Left lung (tissue), 10 donors: ENCODE data around the gene ZNF69. TPM values are rescaled to one million over a fixed set of nuclear protein-coding genes. Genes with fewer than 3 reads are reported as not detected.
"Not testable (repeated sequence)": the region's sequence is repeated elsewhere in the genome, so short reads cannot be mapped to it uniquely, and the experiment has no call there.

Experiments
- ATAC-seq: fragments of 200-7000 bp; cut with Tn5 transposase; one replicate; pipeline ENCODE4 v1.9.1; 2020; ENCODE audit warnings: moderate library complexity
- DNase-seq, 4 donors: peaks; one replicate each; pipeline ENCODE4 v3.0.0-alpha.2; 2013 to 2020
- H3K27ac ChIP-seq, 2 donors: fragments of 200-600 bp; sonication (generic) in 1 of 2; one replicate each; pipeline versions ENCODE4 v1.5.0 to v1.8.0; 2020 to 2021
- H3K27me3 ChIP-seq, 2 donors: fragments of 200-600 bp; sonication (generic) in 1 of 2; one replicate each; pipeline versions ENCODE4 v1.5.0 to v1.8.0; 2020 to 2021
- H3K36me3 ChIP-seq, 2 donors: fragments of 200-600 bp; sonication (generic) in 1 of 2; one replicate each; pipeline versions ENCODE4 v1.5.0 to v1.8.0; 2020 to 2021
- H3K4me1 ChIP-seq, 2 donors: fragments of 200-600 bp; one replicate each; pipeline ENCODE4 v1.8.0; 2021
- H3K4me3 ChIP-seq, 2 donors: fragments of 200-600 bp; sonication (generic) in 1 of 2; one replicate each; pipeline versions ENCODE4 v1.5.0 to v1.8.0; 2020 to 2021; ENCODE audit warnings: mild to moderate bottlenecking in 1 of 2
- H3K9me3 ChIP-seq, 2 donors: fragments of 200-600 bp; sonication (generic) in 1 of 2; one replicate each; pipeline versions ENCODE4 v1.5.0 to v1.8.0; 2020 to 2021
- intact Hi-C, 2 donors: fragments of 100-400 bp; cut with DNase I; formaldehyde crosslinking; loops; one replicate each; pipeline versions ENCODE4 v1.11.2 to v1.14.2; 2022
- polyA plus RNA-seq, 6 donors: library from polyadenylated mRNA; unstranded; fragments of 120-200 nt; gene quantifications; one replicate each; pipeline ENCODE4 v1.2.1, GENCODE V29; 2013; ENCODE audit not compliant: insufficient read length in 6 of 6
- total RNA-seq, 2 donors: library from RNA; stranded (reverse); fragmentation: NEBNext Ultra II Directional; extraction: Animal tissue kit (Norgen Biotek cat#: 25700); gene quantifications; one replicate each; pipeline ENCODE4 v1.2.1, GENCODE V29; 2021
- TF ChIP-seq, protein P1 (sequence below), 2 donors: fragments of 200-600 bp; sonication (generic) in 1 of 2; IDR thresholded peaks; one replicate each; pipeline versions ENCODE4 v1.5.0 to v1.8.0; 2021; ENCODE audit warnings: antibody characterized with exemption in 2 of 2
- donor health status: DM: no; HTN: yes; CAD: no.
- donor health status: DM: no; HTN: no; CAD: no.

The ZNF69 gene
- total and polyA plus RNA-seq, 8 donors = 11.2 to 25.0 (median 16.9) TPM

DNA sequence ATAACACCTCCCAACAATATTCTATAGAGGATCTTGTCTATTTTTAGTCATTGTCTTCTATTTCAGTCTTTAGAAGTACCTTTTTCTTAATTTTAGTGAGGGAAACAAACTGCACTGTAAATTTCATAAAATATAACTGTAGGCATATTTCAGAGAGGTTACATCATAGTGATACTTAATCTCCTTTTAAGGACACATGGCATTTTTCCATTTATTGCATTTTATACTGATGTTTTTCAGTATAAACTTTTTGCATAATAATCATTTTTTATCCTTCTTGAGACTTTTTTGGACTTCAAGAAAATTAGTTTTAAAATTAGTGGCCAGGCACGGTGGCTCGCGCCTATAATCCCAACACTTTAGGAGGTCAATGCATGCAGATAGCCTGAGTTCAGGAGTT is 43.9 kb downstream of the ZNF69 start:
- H3K4me1 ChIP-seq = peaks cover under 1 to 9% of the 10 kb centered on the region in 2 donors
- peaks cover 0 to 35% of the 10 kb centered on the region in 2 donors for H3K9me3 ChIP-seq
- ATAC-seq (no peak), DNase-seq (no peak)
- no peak overlapping the region for H3K4me3 ChIP-seq
- intact Hi-C loops = no loop called here
- TF ChIP-seq, protein P1, sequence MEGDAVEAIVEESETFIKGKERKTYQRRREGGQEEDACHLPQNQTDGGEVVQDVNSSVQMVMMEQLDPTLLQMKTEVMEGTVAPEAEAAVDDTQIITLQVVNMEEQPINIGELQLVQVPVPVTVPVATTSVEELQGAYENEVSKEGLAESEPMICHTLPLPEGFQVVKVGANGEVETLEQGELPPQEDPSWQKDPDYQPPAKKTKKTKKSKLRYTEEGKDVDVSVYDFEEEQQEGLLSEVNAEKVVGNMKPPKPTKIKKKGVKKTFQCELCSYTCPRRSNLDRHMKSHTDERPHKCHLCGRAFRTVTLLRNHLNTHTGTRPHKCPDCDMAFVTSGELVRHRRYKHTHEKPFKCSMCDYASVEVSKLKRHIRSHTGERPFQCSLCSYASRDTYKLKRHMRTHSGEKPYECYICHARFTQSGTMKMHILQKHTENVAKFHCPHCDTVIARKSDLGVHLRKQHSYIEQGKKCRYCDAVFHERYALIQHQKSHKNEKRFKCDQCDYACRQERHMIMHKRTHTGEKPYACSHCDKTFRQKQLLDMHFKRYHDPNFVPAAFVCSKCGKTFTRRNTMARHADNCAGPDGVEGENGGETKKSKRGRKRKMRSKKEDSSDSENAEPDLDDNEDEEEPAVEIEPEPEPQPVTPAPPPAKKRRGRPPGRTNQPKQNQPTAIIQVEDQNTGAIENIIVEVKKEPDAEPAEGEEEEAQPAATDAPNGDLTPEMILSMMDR (IDR thresholded peaks at IDR 0.05) = no peak
- H3K27ac ChIP-seq = no peak overlapping the region
- H3K27me3 ChIP-seq = no peaks in the 10 kb centered on the region
- H3K36me3 ChIP-seq = peaks cover 0 to 15% of the 10 kb centered on the region in 2 donors

DNA sequence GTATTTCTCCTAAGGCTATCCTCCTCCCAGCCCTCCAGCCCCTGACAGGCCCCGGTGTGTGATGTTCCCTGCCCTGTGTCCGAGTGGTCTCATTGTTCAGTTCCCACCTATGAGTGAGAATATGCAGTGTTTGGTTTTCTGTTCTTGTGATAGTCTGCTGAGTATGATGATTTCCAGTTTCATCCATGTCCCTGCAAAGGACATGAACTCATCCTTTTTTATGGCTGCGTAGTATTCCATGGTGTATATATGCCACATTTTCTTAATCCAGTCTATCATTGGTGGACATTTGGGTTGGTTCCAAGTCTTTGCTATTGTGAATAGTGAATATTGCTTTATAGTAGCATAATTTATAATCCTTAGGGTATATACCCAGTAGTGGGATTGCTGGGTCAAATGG is 48.2 kb downstream of the ZNF69 start:
- peaks cover 0 to 68% of the 10 kb centered on the region in 2 donors for H3K9me3 ChIP-seq
- intact Hi-C loops, H3K4me1 ChIP-seq, ATAC-seq, DNase-seq, H3K27ac ChIP-seq, H3K27me3 ChIP-seq, H3K4me3 ChIP-seq: not testable (repeated sequence)
- peaks cover 0 to 30% of the 10 kb centered on the region in 2 donors for H3K36me3 ChIP-seq

DNA sequence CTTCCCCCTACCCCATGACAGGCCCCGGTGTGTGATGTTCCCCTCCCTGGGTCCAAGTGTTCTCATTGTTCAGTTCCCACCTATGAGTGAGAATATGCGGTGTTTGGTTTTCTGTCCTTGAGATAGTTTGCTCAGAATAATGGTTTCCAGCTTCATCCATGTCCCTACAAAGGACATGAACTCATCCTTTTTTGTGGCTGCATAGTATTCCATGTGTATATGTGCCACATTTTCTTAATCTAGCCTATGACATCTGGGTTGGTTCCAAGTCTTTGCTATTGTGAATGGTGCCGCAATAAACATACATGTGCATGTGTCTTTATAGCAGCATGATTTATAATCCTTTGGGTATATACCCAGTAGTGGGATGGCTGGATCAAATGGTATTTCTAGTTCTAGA is 50.8 kb downstream of the ZNF69 start:
- H3K4me3 ChIP-seq, H3K27me3 ChIP-seq, H3K4me1 ChIP-seq, H3K27ac ChIP-seq, ATAC-seq, intact Hi-C loops, DNase-seq: not testable (repeated sequence)
- peaks cover 6 to 84% of the 10 kb centered on the region in 2 donors for H3K9me3 ChIP-seq
- peaks cover 0 to 50% of the 10 kb centered on the region in 2 donors for H3K36me3 ChIP-seq

DNA sequence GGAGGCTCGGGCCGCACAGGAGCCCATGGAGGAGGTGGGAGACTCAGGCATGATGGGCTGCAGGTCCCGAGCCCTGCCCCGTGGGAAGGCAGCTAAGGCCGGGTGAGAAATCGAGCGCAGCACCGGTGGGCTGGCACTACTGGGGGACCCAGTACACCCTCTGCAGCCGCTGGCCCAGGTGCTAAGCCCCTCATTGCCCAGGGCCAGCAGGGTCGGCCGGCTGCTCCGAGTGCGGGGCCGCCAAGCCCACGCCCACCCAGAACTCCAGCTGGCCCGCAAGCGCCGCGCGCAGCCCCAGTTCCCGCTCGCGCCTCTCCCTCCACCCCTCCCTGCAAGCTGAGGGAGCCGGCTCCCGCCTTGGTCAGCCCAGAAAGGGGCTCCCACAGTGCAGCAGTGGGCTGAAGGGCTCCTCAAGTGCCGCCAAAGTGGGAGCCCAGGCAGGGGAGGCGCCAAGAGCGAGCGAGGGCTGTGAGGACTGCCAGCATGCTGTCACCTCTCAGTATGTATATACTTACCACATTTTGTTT is 53.8 kb downstream of the ZNF69 start:
- H3K27ac ChIP-seq, intact Hi-C loops, DNase-seq, H3K4me3 ChIP-seq, ATAC-seq, H3K4me1 ChIP-seq, H3K27me3 ChIP-seq: not testable (repeated sequence)
- H3K36me3 ChIP-seq = peaks cover 0 to 76% of the 10 kb centered on the region in 2 donors
- H3K9me3 ChIP-seq = peaks cover 11 to 89% of the 10 kb centered on the region in 2 donors

DNA sequence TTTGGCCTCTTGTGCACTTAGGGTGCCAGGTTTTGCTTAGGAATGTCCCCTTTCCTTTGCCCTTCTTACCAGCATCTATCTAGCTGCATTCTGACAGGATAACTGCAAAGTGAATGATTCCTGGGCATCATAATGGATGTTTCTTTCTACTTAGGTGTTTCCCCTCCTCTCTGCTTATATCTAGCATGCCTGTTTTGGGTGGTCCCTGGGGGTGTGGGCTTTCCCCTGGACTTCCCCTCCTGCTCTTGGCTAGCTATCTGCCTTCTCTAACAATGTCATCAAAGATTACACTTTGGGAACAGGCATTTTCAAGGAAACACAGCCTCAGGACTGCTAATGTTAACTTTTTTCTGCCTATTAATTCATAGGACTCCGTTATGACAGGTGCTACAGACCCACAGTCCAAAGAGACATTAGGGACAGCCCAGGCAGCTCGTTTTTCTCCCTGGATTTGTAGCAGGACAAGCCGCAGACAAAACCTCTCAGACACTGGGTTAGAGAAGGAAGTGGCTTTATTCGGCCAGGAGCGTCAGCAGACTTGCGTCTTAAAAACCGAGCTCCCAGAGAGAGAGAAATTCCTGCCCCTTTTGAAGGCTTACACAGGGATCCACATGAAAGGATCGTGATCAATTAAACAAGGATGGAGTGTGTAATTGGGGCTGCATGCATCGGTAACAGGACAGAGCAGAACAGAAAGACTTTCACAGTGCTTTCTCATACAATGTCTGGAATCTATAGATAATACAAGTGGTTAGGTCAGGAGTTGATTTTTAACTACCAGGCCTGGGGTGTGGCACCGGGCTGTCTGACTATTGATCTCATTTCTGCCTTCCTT is 54.6 kb downstream of the ZNF69 start:
- intact Hi-C loops = no loop called here
- no peaks in the 10 kb centered on the region for H3K4me1 ChIP-seq
- H3K9me3 ChIP-seq = peaks cover 12 to 92% of the 10 kb centered on the region in 2 donors
- DNase-seq = no peak
- peaks cover 0 to 84% of the 10 kb centered on the region in 2 donors for H3K36me3 ChIP-seq
- no peak overlapping the region for H3K4me3 ChIP-seq
- no peaks in the 10 kb centered on the region for H3K27me3 ChIP-seq
- H3K27ac ChIP-seq = no peak overlapping the region
- no peak for ATAC-seq
- TF ChIP-seq, protein P1 (IDR thresholded peaks at IDR 0.05) = no peak

DNA sequence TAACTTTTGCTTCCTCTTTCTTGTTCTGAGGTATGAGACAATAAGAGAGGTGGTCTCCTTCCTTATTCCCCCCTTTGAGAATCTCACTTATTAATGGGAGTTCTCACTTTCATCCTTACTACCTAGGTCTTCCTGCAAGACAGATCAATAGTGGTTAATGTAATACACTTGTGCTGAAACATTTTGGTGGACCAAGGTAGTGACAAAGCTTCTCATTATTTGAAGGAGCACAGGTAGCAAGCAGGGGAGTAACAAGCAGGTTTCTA is 55.2 kb downstream of the ZNF69 start:
- ATAC-seq (no peak), DNase-seq (no peak)
- Histone ChIP-seq H3K27me3 (no peaks in the 10 kb centered on the region), H3K9me3 (peaks cover 14 to 92% of the 10 kb centered on the region in 2 donors), H3K4me3 (no peak overlapping the region), H3K36me3 (peaks cover 1 to 86% of the 10 kb centered on the region in 2 donors), H3K4me1 (no peaks in the 10 kb centered on the region), H3K27ac (no peak overlapping the region)
- TF ChIP-seq, protein P1 (IDR thresholded peaks at IDR 0.05) = no peak
- intact Hi-C loops = no loop called here
